NCI-H1694 (cell line): ENCODE measurements around the gene LAD1.

ENCODE experiments used
- DNase-seq: peaks from one replicate; lab custom pipeline; 2025; lab: John Stamatoyannopoulos, UW

The LAD1 gene

GRCh38 chr1:201391651-201392511 lies 7.2 kb downstream of the LAD1 start:
- DNase-seq, result no peak

- DNase-seq, result no peak
Observed at GRCh38 chr1:201391225-201391624, 7.9 kb downstream of the LAD1 start.

GRCh38 chr1:201389051-201389450 lies 10.1 kb downstream of the LAD1 start:
- DNase-seq, result no peak

- no peak for DNase-seq
Observed at GRCh38 chr1:201386208-201386607, 12.9 kb downstream of the LAD1 start.

GRCh38 chr1:201385299-201385891 lies 13.7 kb downstream of the LAD1 start:
- DNase-seq, result peak; percentile 20

GRCh38 chr1:201384406-201384782 lies 14.7 kb downstream of the LAD1 start:
- DNase-seq, result no peak

- peak; percentile 90 for DNase-seq
Observed at GRCh38 chr1:201383647-201384405, 15.3 kb downstream of the LAD1 start.

GRCh38 chr1:201381130-201381529 lies 18.0 kb downstream of the LAD1 start:
- no peak for DNase-seq

- no peak for DNase-seq
Observed at GRCh38 chr1:201379733-201380242, 19.3 kb downstream of the LAD1 start.

GRCh38 chr1:201378804-201379203 lies 20.3 kb downstream of the LAD1 start:
- DNase-seq, result no peak

- peak; percentile 33 for DNase-seq
Observed at GRCh38 chr1:201377611-201378092, 21.5 kb downstream of the LAD1 start, which contains the start of gene TNNT2. Gene TNNT2 (minus strand): TSS chr1:201377680. CDS start chr1:201373254, 4,426 bp downstream.

- peak; percentile 33 for DNase-seq
Observed at GRCh38 chr1:201376464-201377374, 22.4 kb downstream of the LAD1 start.

- no peak for DNase-seq
Observed at GRCh38 chr1:201376107-201376463, 23.0 kb downstream of the LAD1 start.

GRCh38 chr1:201375169-201375568 lies 24.0 kb downstream of the LAD1 start:
- DNase-seq, result no peak

GRCh38 chr1:201374364-201374763 lies 24.8 kb downstream of the LAD1 start:
- no peak for DNase-seq

GRCh38 chr1:201371792-201372191 lies 27.3 kb downstream of the LAD1 start:
- no peak for DNase-seq

GRCh38 chr1:201371276-201371675 lies 27.8 kb downstream of the LAD1 start:
- DNase-seq, result no peak

- no peak for DNase-seq
Observed at GRCh38 chr1:201370500-201370899, 28.6 kb downstream of the LAD1 start.

- DNase-seq, result no peak
Observed at GRCh38 chr1:201369209-201369608, 29.9 kb downstream of the LAD1 start.

- no peak for DNase-seq
Observed at GRCh38 chr1:201366696-201367095, 32.4 kb downstream of the LAD1 start.

GRCh38 chr1:201365251-201365650 lies 33.9 kb downstream of the LAD1 start:
- DNase-seq, result no peak

- DNase-seq, result no peak
Observed at GRCh38 chr1:201364808-201365105, 34.4 kb downstream of the LAD1 start.
